PFSK-1 (cell line): ENCODE measurements around the gene CXCL14.

Experiments
- FOXP2 ChIP-seq: optimal IDR thresholded peaks from 2 replicates; pipeline ENCODE3; 2011; ENCODE audit warnings: borderline replicate concordance, control low read depth, inconsistent platforms; ENCODE audit not compliant: insufficient read depth; ENCODE audit errors: extremely low read length, extremely low read depth
- POLR2AphosphoS5 ChIP-seq: IDR thresholded peaks from 2 replicates; pipeline ENCODE4 v1.6.1; 2012; ENCODE audit warnings: low read depth, mild to moderate bottlenecking, control low read depth, low read length, moderate library complexity
- REST ChIP-seq, 2 experiments: IDR thresholded peaks; 2 replicates each; pipeline versions ENCODE4 v1.6.1 to v1.8.0; 2011 to 2012; ENCODE audit warnings: low read depth in 2 of 2, low read length in 2 of 2, control low read depth in 1 of 2, inconsistent platforms in 1 of 2, mild to moderate bottlenecking in 1 of 2, moderate library complexity in 1 of 2; ENCODE audit not compliant: insufficient read depth in 1 of 2
- SIN3A ChIP-seq: IDR thresholded peaks from 2 replicates; pipeline ENCODE4 v1.6.1; 2012; ENCODE audit warnings: mild to moderate bottlenecking, low read length, moderate library complexity, borderline replicate concordance; ENCODE audit not compliant: insufficient read depth
- TAF1 ChIP-seq: IDR thresholded peaks from 2 replicates; pipeline ENCODE4 v1.6.1; 2012; ENCODE audit warnings: low read length, control low read depth, borderline replicate concordance; ENCODE audit not compliant: insufficient read depth

The CXCL14 gene

GRCh38 chr5:135564331-135564730, 14.5 kb downstream of the CXCL14 start:
- TF ChIP-seq REST (IDR thresholded peaks at IDR 0.05; ENCODE audit: insufficient read depth in 1 of 2, low read depth in 2 of 2, low read length in 2 of 2) (no peak), SIN3A (no peak), POLR2AphosphoS5 (no peak), TAF1 (no peak), FOXP2 (no peak)

- TF ChIP-seq SIN3A: no peak
- TF ChIP-seq POLR2AphosphoS5: no peak
- no peak for TF ChIP-seq TAF1
- no peak for TF ChIP-seq REST (IDR thresholded peaks at IDR 0.05; ENCODE audit: insufficient read depth in 1 of 2, low read depth in 2 of 2, low read length in 2 of 2)
- no peak for TF ChIP-seq FOXP2
Observed at GRCh38 chr5:135561266-135561665, 17.5 kb downstream of the CXCL14 start.

- TF ChIP-seq REST (IDR thresholded peaks at IDR 0.05; ENCODE audit: insufficient read depth in 1 of 2, low read depth in 2 of 2, low read length in 2 of 2): no peak
- no peak for TF ChIP-seq SIN3A
- TF ChIP-seq TAF1: no peak
- no peak for TF ChIP-seq FOXP2
- TF ChIP-seq POLR2AphosphoS5: no peak
Observed at GRCh38 chr5:135560858-135561257, 17.9 kb downstream of the CXCL14 start.

- TF ChIP-seq FOXP2 (no peak), POLR2AphosphoS5 (no peak), TAF1 (no peak), SIN3A (no peak), REST (IDR thresholded peaks at IDR 0.05; ENCODE audit: insufficient read depth in 1 of 2, low read depth in 2 of 2, low read length in 2 of 2) (no peak)
Observed at GRCh38 chr5:135559354-135559753, 19.4 kb downstream of the CXCL14 start.

- TF ChIP-seq FOXP2 (no peak), POLR2AphosphoS5 (no peak), SIN3A (no peak)
Observed at GRCh38 chr5:135557076-135557838, 21.5 kb downstream of the CXCL14 start.
